Hypothalamus (tissue), 51 donors: ENCODE measurements around the gene LYRM2.
A peak's percentile ranks its signal among the peaks of the same experiment; 100 is the strongest.

ENCODE experiments used
- DNase-seq, 51 donors: peaks; one replicate each; lab custom pipeline; 2025; lab: John Stamatoyannopoulos, UW

The LYRM2 gene, protein sequence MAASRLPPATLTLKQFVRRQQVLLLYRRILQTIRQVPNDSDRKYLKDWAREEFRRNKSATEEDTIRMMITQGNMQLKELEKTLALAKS

DNA sequence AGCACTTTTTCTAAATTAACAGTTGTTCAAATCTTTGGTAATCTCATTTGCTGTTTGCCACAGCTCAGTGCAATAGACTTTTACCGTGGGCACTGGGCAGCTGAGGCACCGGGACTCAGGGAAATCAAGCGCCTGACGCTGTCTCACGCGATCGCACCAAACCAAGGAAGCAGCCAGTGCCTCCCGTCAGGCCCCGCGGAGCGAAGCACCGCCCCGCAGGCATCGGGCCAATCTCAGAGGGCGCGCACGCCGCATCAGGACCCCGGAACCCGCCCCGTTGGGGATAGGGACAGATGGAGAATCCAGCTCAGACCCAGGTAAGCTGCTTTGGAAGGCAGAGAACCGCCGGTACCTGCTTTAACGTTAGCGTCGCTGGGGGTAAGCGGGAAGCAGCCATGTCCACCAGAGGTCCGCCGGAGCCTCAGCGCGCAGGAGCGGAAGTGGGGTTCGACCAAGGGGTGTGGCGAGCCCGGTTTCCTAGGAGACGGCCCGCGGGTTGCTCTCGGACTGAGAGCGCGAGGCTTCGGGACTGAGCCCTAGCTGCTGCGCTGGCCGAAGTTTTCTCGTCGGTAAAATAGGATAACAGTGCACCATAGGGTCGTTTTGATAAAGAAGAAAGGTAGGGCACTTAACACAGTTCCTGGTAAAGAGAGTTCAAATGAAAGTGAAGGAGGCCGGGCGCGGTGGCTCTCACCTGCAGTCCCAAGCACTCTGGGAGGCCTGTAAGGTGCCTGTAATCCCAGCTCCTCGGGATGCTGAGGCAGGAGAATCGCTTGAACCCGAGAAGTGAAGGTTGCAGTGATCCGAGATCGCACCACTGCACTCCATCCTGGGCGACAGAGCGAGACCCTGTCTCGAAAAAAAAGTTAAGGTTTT, at the start of gene LYRM2:
Gene LYRM2 (minus strand): TSS at position 428 of the 876 bp plus-strand sequence. CDS start 31 bp downstream, at position 397.
- peak; percentile 75 to 99 (median 94) for DNase-seq

DNA sequence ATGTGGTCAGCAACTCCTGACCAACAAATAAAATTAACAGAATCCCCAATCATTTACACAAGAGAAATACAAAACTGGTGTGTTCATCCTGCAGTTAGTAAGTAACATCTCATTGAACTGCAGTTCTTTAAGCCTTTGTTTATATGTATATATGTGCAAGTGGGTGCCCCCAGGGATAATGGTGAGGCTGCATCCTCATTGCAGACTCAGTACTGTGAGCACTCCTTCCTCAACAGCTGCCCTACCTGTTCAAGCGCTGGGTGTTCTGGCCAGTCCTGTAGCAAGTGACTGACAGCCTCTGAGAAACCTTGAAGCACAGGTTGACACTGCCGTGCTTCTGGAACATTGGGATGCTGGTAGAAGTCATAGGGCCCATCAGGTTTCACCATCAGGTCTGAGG, 49.8 kb upstream of the LYRM2 start:
- no peak for DNase-seq

DNA sequence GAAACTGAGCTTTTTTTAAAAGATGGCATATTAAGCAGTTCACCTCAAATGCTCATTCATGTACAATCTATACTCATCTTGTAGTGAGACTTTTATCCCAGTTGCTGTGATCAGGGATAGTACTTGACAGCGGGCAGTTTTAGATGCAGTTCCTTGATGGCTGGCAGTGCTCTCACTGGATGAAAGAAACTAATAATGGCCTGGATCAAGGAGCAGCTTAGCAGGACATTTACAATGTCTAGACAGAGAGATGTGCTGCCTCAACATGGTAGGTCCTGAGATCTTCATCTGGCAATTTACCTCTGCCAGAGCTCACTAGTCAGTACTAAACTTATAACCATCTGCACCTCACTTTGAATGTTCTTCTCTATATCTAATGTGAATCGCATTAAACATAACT, 46.8 kb upstream of the LYRM2 start:
- no peak for DNase-seq

DNA sequence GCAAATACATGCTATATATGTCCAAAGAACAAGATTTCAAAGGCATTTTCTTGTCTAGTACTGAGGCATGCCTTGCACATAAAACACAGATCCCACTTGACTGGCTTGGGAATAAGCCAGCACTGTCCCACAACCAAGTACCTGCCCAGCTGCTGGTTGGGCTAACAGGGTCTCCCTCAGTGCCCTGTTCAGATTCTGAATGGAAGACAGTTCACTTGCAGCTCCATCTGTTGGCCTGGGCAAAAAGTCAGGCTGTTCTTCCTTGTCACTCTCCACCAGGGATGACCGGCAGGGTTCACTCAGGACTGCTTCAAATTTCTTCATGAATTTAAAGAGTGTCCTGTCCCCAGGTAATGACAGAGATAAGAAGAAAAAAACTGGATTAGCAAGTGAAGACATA, 44.4 kb upstream of the LYRM2 start:
- no peak for DNase-seq

DNA sequence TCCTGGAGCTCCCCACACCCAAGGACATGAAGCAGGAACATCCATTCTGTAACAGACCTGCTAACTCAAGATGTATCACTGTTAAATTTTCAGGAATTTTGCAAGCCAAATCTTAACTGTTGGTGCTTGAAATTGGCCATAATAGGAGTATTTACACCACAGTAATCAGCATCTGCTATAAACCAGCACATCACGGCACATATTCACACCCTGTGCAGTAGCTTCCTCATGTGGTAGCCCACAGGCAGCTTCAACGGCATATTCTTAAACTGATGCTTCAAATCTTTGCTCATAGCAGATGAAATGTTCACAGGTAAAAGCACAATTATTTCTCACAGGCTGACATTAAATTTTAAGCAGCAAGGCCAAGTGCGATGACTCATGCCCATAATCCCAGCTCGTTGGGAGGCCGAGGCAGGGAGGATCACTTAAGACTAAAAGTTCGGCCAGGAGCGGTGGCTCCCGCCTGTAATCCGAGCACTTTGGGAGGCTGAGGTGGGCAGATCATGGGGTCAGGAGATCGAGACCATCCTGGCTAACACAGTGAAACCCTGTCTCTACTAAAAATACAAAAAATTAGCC, 43.5 kb upstream of the LYRM2 start:
- no peak for DNase-seq

DNA sequence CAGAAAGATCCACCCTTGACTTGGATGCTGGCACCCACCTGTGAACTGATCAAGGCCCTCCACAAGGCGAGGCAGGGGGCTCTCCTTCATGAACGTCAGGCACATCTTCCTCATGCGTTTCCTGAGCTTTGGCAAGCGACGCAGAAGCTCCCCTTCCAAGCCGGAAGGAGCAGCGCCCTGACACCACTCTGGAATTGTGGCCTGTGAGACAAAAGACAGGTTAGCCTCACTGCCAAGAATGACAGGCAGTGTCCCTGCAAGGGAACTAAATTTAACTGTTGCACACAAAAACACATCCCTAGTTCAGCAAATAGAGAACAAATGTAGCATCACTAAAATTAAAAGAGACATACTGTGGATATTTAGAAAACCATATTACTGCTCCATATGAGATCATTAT, 42.0 kb upstream of the LYRM2 start:
- no peak for DNase-seq

DNA sequence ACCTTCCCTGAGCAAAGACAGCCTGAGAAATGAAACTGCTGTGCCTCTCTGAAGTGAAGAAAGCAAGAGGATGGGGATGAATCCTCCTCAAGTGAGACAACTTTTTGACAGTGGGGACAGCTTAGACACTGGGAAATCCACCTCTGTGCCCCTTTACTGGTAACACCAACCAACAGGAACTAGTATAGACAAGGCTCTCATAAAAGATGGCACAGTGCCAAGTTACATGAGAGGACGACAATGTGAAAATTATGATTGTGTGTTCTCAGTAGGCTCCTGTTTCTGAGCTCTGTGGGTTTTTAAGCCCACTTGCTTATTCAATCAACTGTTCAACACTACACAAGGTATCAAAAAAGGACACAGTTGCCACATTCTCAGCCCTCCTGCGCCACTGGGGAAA, 41.6 kb upstream of the LYRM2 start:
- DNase-seq: no peak

DNA sequence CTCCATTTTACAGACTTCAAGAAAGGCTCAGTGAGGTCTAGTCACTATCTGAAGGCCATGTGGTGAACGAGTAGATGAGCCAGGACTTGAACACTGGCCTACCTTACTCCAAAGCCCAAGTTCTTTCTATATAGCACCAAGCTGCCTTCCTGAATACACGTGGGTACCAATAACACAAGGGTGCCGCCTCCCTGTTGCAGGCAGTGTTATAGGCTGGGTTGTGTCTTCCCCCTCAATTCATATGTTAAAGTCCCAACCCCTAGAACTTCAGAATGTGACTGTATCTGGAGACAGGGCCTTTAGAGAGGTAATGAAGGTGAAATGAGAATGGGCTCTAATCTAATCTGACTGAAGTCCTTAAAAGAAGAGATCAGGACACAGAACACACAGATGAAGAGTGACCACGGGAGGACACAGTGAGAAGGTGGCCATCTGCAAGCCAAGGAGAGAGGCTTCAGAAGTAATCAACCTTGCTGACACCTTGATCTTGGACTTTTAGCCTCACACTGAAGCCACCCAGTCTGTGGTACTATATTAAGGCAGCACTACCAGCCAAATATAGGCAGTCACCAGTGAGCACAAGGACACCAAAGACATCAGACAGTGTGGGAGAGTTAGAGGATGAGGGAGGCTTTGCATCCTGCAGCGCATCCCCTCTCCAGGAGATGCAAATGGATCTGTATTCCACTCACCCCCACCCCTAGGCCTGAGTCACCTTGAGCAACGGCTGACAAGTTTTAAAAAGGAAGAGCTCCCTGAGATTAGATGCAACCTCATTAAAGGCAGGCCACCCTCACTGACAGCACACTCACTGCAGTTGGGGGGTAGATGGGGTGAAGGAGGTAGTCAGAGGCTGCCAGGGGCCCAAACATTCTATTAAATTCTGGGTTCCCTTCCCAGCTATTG, 40.9 kb upstream of the LYRM2 start:
- peak in 4 of 51 donors; percentile 1 to 42 (median 16) for DNase-seq

DNA sequence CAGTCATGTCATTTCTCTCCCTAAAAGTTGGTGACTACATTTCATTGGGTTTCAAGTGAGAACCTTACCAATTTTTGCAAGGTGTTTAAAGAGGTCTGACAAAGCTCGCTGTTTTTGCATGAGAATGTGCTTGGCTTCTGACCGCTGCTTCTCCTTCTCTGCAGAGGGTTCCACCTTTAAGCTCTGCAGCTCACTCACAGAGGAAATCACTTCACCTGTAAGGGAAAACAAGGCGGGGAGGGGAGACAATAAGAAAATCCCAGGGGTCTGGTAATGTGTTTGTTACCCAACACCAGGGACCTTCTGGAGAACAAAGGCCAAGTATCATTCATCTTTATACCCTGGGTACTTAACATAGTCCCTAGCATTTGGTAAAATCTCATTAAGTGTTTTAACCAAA, 40.0 kb upstream of the LYRM2 start:
- DNase-seq: no peak

DNA sequence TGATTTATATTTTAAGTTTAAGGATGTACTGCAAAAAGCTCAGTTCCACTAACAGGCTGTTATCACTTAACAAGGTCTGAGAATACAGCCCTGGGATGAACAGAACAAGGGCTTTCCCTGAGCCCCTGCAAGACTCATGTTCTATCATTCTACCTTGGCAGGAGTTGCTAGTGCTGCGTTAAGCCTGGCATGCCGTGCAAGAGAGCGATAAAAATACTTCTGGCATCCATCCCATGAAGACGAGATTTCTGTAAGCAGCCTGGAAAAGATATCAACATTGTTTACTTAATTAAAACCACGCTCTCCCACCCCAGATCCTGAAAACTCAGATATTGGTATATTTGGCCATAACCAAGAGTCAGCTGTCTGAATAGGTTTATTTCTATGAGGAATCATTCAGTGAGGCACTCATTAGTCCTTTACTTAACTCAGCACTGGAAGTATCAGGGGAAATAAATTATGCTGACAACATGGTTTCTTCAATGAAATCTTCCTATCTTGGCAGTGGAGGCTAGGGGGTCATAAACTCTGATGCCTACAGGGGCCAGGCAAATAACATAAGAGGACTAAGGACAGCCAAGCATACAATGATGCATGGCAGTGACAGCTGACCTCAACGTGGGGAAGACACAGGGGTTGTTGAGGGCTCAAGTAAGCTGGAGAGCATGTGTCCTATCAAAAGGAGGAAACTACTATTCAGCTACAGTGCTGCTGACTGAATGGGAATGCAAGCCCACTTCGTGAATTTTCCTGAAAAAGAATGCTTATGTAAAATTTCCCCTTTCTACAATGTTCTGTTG, 37.6 kb upstream of the LYRM2 start:
- no peak for DNase-seq

DNA sequence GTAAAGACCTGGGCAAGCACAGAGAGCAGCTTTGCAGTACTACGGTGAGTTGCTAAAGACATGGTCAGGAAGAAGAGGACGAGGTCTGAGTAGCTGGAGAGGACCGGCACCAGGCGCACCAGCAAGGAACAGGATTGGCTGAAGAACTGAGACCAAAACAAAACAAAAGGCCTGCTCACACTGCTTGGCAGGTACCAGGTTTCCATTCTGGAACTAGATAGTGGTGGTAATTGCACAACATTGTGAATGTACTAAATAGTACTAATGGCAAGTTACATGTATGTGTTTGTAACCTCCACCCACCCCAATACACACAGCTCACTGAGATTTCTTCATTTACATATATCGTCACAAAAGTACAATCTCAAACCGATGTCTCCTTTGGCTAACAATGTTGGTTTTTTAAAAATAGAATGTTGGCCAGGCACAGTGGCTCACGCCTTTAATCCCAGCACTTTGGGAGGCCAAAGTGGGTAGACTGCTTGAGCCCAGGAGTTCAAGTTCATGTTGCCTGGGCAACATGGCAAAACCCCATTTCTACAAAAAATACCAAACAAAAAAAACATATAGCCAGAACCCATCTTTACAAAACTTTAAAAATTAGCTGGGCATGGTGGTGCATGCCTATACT, 32.5 kb upstream of the LYRM2 start:
- DNase-seq: no peak

DNA sequence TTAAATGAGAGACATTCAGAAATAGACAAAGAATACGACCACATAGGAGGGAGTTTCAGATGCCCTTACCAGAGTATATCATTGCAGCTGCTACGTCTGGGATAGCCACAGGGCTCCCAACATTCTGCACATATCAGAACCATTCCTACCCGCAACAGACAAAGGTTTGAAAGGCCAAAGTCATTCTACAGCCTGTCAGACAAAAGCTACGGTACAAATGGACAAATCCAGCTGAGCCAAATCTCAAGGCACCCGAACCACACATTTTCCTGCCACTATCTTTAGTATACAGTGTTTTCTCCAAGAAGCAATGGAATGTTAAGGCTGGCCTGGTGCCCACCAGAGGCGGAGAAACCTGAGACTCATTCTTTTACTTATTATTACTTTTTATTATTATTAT, 30.5 kb upstream of the LYRM2 start:
- no peak for DNase-seq

DNA sequence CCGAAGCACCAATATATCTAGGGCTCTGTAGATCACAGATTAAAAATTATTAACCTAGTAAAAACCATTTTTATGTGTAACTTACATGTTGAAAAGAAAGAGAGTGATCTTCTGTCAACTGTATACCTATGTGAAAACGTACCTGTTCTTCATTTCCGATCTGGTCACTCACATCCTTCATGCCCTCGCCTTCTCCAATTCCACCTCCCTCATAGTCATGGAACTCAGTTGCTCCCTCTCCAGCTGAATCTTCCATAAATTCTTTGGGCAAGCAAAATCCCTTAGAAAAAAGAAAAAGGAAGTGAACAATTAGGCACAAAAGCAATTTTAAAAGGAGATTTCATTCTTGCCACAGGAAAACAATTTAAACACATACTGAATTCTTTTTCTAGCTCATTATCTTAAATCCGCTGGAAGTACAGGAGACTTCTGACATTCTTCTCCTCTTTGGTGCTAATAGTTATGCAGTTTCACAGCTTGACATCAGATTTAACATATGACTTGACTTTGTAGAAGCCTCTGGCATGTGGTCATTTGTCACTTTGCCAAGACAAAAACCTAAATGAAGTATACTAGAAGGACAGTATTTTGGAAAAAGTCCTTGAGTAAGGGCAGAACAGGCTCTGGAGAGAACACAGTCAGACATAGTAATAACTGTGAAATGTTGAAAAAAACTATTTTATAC, 29.5 kb upstream of the LYRM2 start:
- no peak for DNase-seq

DNA sequence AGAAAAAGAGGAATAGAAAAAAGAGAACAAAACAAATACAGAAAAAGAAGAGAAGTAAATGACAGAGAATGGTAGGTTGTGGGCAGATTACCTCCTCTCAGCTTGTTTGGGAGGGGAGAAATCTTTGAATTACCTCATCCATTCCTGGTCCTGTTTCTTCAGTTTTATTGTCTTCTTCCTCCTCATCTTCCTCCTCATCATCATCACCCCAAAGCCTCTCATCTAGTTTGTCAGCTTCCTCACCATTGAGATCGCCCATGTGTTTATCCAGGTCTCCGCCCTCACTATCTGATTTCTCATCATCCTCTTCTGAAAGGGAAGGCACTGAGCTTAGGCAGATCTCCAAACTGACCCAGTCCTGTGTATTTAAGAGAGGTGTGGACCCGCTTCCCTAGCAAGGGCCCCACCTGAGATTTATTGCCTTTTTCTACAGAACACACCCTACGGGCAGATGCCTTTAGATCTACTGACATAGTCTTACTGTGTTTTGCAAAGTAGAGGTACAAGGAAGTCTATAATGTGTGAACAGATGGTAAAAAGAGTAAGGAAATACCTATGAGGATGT, 24.2 kb upstream of the LYRM2 start:
- no peak for DNase-seq

DNA sequence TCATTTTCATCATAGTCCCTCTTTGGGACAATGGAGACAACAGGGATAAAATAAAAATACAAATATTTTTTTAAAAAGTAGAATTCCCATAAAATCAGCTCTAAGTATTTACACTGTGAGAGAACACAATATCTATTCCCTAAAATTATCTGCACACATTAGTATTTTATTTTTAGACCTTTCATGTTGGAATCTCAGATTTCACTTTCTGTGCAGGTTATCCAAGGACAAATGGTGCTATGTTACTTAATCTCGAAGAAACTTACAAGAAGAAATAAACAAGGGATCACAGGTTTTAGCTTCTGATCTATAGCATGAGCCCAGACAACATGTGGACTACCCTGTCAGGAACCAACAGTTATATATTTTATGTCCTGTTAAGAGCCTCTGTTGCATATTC, 23.0 kb upstream of the LYRM2 start:
- DNase-seq: no peak

DNA sequence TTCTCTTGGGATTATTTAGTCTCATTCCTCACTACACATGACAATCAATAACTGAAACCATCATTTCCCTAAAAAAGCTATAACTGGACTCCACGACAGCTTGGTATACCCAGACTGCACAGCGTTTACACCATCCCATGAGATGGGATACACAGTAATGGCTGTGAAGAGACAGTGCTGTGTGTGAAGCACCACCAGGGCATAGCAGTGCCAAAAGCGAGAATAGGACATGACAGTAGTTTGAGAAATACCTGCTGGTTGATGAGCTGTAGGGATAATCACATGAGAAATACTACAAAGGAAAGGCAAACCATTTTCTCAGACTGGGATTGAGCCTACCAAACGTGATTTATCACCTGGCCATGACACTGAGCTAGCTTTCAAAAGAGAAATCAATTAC, 22.4 kb upstream of the LYRM2 start:
- no peak for DNase-seq

DNA sequence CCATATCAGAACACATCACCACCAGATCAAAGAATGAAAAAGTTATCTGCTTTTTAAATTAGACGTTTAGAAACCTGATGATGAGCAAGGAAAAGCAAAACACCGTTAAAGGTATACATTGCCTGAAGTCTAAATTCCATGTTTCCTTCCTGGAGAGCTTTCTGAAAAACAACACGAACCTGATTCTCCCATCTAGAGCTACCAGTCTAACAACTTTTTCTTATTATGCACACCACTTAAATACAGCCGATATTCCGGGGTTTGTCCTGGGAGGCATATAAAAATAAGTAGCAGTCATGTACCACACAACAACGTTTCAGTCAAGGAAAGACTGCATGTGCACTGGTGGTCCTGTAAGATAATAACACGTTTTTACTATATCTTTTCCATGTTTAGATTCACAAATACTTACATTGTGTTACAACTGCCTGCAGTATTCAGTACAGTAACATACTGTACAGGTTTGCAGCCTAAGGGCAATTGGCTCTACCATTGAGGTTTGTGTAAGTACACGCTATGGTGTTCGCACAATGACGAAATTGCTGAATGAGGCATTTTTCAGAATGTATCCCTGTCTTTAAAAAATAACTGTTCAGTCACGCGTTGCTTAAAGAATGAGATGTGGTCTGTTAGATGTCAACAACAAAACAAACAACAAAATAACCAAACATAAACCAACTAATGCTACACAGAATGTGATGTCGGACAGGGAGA, 19.1 kb upstream of the LYRM2 start:
- DNase-seq: no peak

DNA sequence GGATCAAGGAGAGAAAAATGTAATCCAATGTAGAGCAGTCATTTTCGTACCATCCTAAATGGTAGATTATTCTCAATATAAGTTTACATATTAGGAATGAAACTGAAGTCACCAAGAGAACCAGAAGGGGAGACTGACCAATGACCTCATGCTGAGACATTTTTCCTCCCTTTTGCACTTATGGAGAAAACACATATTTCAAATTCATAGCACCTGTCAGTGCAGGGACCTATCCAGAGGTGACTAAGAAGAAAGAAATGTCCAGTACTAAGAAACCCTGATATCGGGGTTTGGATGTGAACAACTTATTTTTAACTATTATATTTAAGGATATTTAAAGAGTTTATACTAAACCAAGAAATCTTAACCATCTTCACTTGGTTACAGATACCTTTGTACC, 16.6 kb upstream of the LYRM2 start:
- no peak for DNase-seq
